ENCODE data around the gene ZFTA. TPM values are rescaled to one million over a fixed set of nuclear protein-coding genes. Genes with fewer than 3 reads are reported as not detected.
A peak's percentile ranks its signal among the peaks of the same experiment; 100 is the strongest.
"Not testable (repeated sequence)": the region's sequence is repeated elsewhere in the genome, so short reads cannot be mapped to it uniquely, and the experiment has no call there.

Gene ZFTA
- total RNA-seq, 1 donor from 2014 or later = 62.1 TPM

- H3K27ac Mint-ChIP-seq = no peak overlapping the region
- TF ChIP-seq, protein P1, sequence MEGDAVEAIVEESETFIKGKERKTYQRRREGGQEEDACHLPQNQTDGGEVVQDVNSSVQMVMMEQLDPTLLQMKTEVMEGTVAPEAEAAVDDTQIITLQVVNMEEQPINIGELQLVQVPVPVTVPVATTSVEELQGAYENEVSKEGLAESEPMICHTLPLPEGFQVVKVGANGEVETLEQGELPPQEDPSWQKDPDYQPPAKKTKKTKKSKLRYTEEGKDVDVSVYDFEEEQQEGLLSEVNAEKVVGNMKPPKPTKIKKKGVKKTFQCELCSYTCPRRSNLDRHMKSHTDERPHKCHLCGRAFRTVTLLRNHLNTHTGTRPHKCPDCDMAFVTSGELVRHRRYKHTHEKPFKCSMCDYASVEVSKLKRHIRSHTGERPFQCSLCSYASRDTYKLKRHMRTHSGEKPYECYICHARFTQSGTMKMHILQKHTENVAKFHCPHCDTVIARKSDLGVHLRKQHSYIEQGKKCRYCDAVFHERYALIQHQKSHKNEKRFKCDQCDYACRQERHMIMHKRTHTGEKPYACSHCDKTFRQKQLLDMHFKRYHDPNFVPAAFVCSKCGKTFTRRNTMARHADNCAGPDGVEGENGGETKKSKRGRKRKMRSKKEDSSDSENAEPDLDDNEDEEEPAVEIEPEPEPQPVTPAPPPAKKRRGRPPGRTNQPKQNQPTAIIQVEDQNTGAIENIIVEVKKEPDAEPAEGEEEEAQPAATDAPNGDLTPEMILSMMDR (IDR thresholded peaks at IDR 0.05; ENCODE audit: unreplicated experiment) = no peak
- H3K36me3 Mint-ChIP-seq = no peaks in the 10 kb centered on the region
- no peak for DNase-seq (ENCODE audit: low spot score in 2 of 2, unreplicated experiment in 2 of 2)
- no peaks in the 10 kb centered on the region for H3K27me3 Mint-ChIP-seq (ENCODE audit: low read depth)
- peaks cover 12% of the 10 kb centered on the region for H3K4me1 Mint-ChIP-seq
- no peaks in the 10 kb centered on the region for H3K9me3 Mint-ChIP-seq
- no peak overlapping the region for H3K4me3 Mint-ChIP-seq
Measured at GRCh38 chr11:63785823-63786222, 17.2 kb upstream of the ZFTA start.

DNA sequence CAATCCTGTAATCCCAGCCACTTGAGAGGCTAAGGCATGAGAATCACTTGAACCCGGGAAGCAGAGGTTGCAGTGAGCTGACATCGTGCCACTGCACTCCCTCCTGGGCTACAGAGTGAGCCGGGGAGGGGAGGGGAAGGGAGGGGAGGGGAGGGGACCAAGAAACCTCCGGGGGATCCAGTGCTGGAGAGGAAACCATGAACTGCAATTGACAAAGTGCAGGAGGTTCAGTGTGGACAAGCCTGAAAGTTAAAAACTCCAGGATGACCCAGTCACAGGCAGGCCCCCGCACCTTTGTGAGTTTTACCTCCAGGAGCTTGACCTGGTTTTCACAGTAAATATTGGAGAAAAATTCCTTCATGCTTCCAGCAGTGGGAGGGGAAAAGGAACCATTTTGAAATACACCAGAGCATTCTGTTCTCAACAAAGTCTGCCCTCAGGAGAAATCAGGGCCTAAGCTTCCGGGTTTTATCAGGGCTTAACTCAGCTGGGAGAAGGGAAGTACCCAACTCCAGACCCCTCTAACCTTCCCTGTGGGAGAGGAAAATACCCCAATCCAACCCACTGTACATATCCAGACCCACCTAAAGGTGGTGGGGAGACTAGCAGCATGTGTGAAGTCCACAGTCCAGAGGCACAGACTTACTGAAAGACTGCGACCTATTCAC, 15.5 kb upstream of the ZFTA start:
- Mint-ChIP-seq H3K4me1 (peaks cover 19% of the 10 kb centered on the region), H3K9me3 (no peaks in the 10 kb centered on the region), H3K27me3 (ENCODE audit: low read depth) (no peaks in the 10 kb centered on the region), H3K36me3 (no peaks in the 10 kb centered on the region), H3K4me3 (no peak overlapping the region), H3K27ac (peak overlapping the region; percentile 62)
- no peak for DNase-seq (ENCODE audit: low spot score in 2 of 2, unreplicated experiment in 2 of 2)
- TF ChIP-seq, protein P1 (IDR thresholded peaks at IDR 0.05; ENCODE audit: unreplicated experiment) = no peak

DNA sequence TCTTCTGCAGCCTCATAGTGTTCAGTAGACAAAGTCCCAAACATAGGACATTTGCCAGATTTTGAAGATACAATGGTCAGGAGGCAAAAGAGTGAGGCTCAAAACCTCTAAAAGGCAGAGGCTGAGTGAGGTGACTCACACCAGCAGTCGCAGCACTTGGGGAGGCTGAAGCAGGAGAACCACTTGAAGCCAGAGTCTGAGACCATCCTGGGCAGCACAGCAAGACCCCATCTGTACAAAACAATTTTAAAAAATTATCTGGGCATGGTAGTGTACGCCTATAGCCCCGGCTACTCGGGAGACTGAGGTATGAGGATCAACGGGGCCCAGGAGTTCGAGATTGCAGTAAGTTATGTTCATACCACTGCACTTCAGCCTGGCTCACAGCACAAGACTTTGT, 14.2 kb upstream of the ZFTA start:
- no peak overlapping the region for H3K27ac Mint-ChIP-seq
- no peaks in the 10 kb centered on the region for H3K9me3 Mint-ChIP-seq
- H3K27me3 Mint-ChIP-seq (ENCODE audit: low read depth) = no peaks in the 10 kb centered on the region
- H3K4me3 Mint-ChIP-seq = no peak overlapping the region
- no peaks in the 10 kb centered on the region for H3K36me3 Mint-ChIP-seq
- no peak for DNase-seq (ENCODE audit: low spot score in 2 of 2, unreplicated experiment in 2 of 2)
- peaks cover 30% of the 10 kb centered on the region for H3K4me1 Mint-ChIP-seq
- TF ChIP-seq, protein P1 (IDR thresholded peaks at IDR 0.05; ENCODE audit: unreplicated experiment) = no peak

- Mint-ChIP-seq H3K27ac (peak overlapping the region; percentile 66), H3K27me3 (ENCODE audit: low read depth) (no peaks in the 10 kb centered on the region), H3K4me3 (no peak overlapping the region), H3K36me3 (no peaks in the 10 kb centered on the region), H3K4me1 (peaks cover 31% of the 10 kb centered on the region), H3K9me3 (no peaks in the 10 kb centered on the region)
- TF ChIP-seq, protein P1 (IDR thresholded peaks at IDR 0.05; ENCODE audit: unreplicated experiment) = no peak
- DNase-seq (ENCODE audit: low spot score in 2 of 2, unreplicated experiment in 2 of 2) = no peak
Measured at GRCh38 chr11:63779039-63779438, 10.5 kb upstream of the ZFTA start.

GRCh38 chr11:63775191-63775590, 6.6 kb upstream of the ZFTA start:
- Mint-ChIP-seq H3K27me3 (ENCODE audit: low read depth) (peaks cover 2% of the 10 kb centered on the region), H3K4me1 (peaks cover 37% of the 10 kb centered on the region), H3K9me3 (no peaks in the 10 kb centered on the region), H3K4me3 (no peak overlapping the region), H3K36me3 (no peaks in the 10 kb centered on the region), H3K27ac (no peak overlapping the region)
- TF ChIP-seq, protein P1 (IDR thresholded peaks at IDR 0.05; ENCODE audit: unreplicated experiment) = no peak
- DNase-seq (ENCODE audit: low spot score in 2 of 2, unreplicated experiment in 2 of 2) = no peak

GRCh38 chr11:63771741-63772318, 3.3 kb upstream of the ZFTA start:
- H3K4me1 Mint-ChIP-seq = peaks cover 26% of the 10 kb centered on the region
- H3K27me3 Mint-ChIP-seq (ENCODE audit: low read depth); H3K27ac Mint-ChIP-seq; H3K4me3 Mint-ChIP-seq; DNase-seq (ENCODE audit: low spot score in 2 of 2, unreplicated experiment in 2 of 2); H3K9me3 Mint-ChIP-seq; H3K36me3 Mint-ChIP-seq: not testable (repeated sequence)

Data from mesothelial cell of epicardium (in vitro differentiated cells).